GM12875 (cell line): ENCODE results near the gene ECSIT.
"Not testable (repeated sequence)": the region's sequence is repeated elsewhere in the genome, so short reads cannot be mapped to it uniquely, and the experiment has no call there.

ENCODE experiments used
- H3K4me3 ChIP-seq: one replicate; pipeline ENCODE4 v1.5.1; 2011; ENCODE audit warnings: low read depth, low read length, control low read depth
- CTCF ChIP-seq: IDR thresholded peaks from 2 replicates; pipeline ENCODE4 v1.5.1; 2011; ENCODE audit warnings: low read depth, mild to moderate bottlenecking, control low read depth, inconsistent platforms, low read length, moderate library complexity, borderline replicate concordance; ENCODE audit not compliant: insufficient read depth

ECSIT gene

GRCh38 chr19:11478167-11479089, 50.5 kb downstream of the ECSIT start:
- TF ChIP-seq CTCF, result no peak
- H3K4me3 ChIP-seq, result no peak overlapping the region

- no peak overlapping the region for H3K4me3 ChIP-seq
- TF ChIP-seq CTCF, result no peak
Observed at GRCh38 chr19:11475861-11476260, 53.1 kb downstream of the ECSIT start.

GRCh38 chr19:11475343-11475742, 53.6 kb downstream of the ECSIT start:
- not testable (repeated sequence) for H3K4me3 ChIP-seq

GRCh38 chr19:11473725-11474124, 55.2 kb downstream of the ECSIT start:
- no peak overlapping the region for H3K4me3 ChIP-seq
- no peak for TF ChIP-seq CTCF

GRCh38 chr19:11468266-11468845, 60.6 kb downstream of the ECSIT start:
- not testable (repeated sequence) for H3K4me3 ChIP-seq

GRCh38 chr19:11465600-11465999, 63.3 kb downstream of the ECSIT start:
- no peak overlapping the region for H3K4me3 ChIP-seq
- no peak for TF ChIP-seq CTCF

GRCh38 chr19:11464333-11465265, 64.3 kb downstream of the ECSIT start:
- no peak for TF ChIP-seq CTCF
- H3K4me3 ChIP-seq, result no peak overlapping the region
